GM21737 (cell line): Measurements from ENCODE around the gene FBXL5.

Experiments
- ATAC-seq: cut with Tn5 transposase; IDR thresholded peaks from one replicate; pipeline ENCODE4 v1.9.1; 2021; ENCODE audit warnings: mild to moderate bottlenecking, moderate library complexity; ENCODE audit not compliant: unreplicated experiment

Gene FBXL5

GRCh38 chr4:15562623-15563022 lies 92.5 kb downstream of the FBXL5 start:
- no peak for ATAC-seq

- no peak for ATAC-seq
These were observed 93.0 kb downstream of the FBXL5 start for GRCh38 chr4:15562114-15562513.

- no peak for ATAC-seq
These were observed 96.6 kb downstream of the FBXL5 start for GRCh38 chr4:15558561-15558960.

GRCh38 chr4:15557786-15558550 lies 97.2 kb downstream of the FBXL5 start:
- no peak for ATAC-seq

- no peak for ATAC-seq
These were observed 98.6 kb downstream of the FBXL5 start for GRCh38 chr4:15556511-15557092.
